ENCODE data around the gene NSMF.

NSMF gene

GRCh38 chr9:137409515-137409914 lies 49.6 kb downstream of the NSMF start:
- no peak for TF ChIP-seq EZH2phosphoT487 (IDR thresholded peaks at IDR 0.05; ENCODE audit: borderline replicate concordance)
- no peak for TF ChIP-seq CTCF (conservative IDR thresholded peaks at IDR 0.05; ENCODE audit: low read length)
- no peaks in the 10 kb centered on the region for H3K36me3 ChIP-seq (ENCODE audit: insufficient read depth, low read length)
- H4K20me1 ChIP-seq (ENCODE audit: insufficient read depth, low read length, poor library complexity, severe bottlenecking), result no peaks in the 10 kb centered on the region
- no peak overlapping the region for H3K4me2 ChIP-seq (ENCODE audit: low read depth, low read length, poor library complexity, severe bottlenecking)
- H3F3A ChIP-seq (ENCODE audit: low read depth), result no peaks in the 10 kb centered on the region
- H3K9me2 ChIP-seq (replicated peaks; ENCODE audit: low read depth, low read length), result no peaks in the 10 kb centered on the region
- no peaks in the 10 kb centered on the region for H3K27me3 ChIP-seq (ENCODE audit: insufficient read depth, low read length, poor library complexity, severe bottlenecking)
- H3K9me3 ChIP-seq (ENCODE audit: insufficient read depth, low read depth, low read length), result no peaks in the 10 kb centered on the region
- H3K4me3 ChIP-seq (ENCODE audit: low read length, poor library complexity, severe bottlenecking), result no peak overlapping the region
- no peak overlapping the region for H3K9ac ChIP-seq (ENCODE audit: low read depth, low read length, poor library complexity, severe bottlenecking)
- no peaks in the 10 kb centered on the region for H3K79me2 ChIP-seq (ENCODE audit: insufficient read depth, low read length)
- H2AFZ ChIP-seq (ENCODE audit: low read length), result no peak overlapping the region
- H3K4me1 ChIP-seq (ENCODE audit: insufficient read depth, low read length, poor library complexity, severe bottlenecking), result no peaks in the 10 kb centered on the region

GRCh38 chr9:137408651-137409405 lies 50.3 kb downstream of the NSMF start:
- Histone ChIP-seq H3K4me3 (ENCODE audit: low read length, poor library complexity, severe bottlenecking) (no peak overlapping the region), H3K4me1 (ENCODE audit: insufficient read depth, low read length, poor library complexity, severe bottlenecking) (no peaks in the 10 kb centered on the region), H3K79me2 (ENCODE audit: insufficient read depth, low read length) (no peaks in the 10 kb centered on the region), H3K9me2 (replicated peaks; ENCODE audit: low read depth, low read length) (no peaks in the 10 kb centered on the region), H4K20me1 (ENCODE audit: insufficient read depth, low read length, poor library complexity, severe bottlenecking) (no peaks in the 10 kb centered on the region), H3K9me3 (ENCODE audit: insufficient read depth, low read depth, low read length) (no peaks in the 10 kb centered on the region; the same call in 1 of the 2 replicates), H3K36me3 (ENCODE audit: insufficient read depth, low read length) (no peaks in the 10 kb centered on the region), H3F3A (ENCODE audit: low read depth) (no peaks in the 10 kb centered on the region), H3K27me3 (ENCODE audit: insufficient read depth, low read length, poor library complexity, severe bottlenecking) (no peaks in the 10 kb centered on the region), H2AFZ (ENCODE audit: low read length) (no peak overlapping the region), H3K4me2 (ENCODE audit: low read depth, low read length, poor library complexity, severe bottlenecking) (no peak overlapping the region), H3K9ac (ENCODE audit: low read depth, low read length, poor library complexity, severe bottlenecking) (no peak overlapping the region)
- TF ChIP-seq CTCF (conservative IDR thresholded peaks at IDR 0.05; ENCODE audit: low read length) (no peak), EZH2phosphoT487 (IDR thresholded peaks at IDR 0.05; ENCODE audit: borderline replicate concordance) (no peak)

- Histone ChIP-seq H3K27me3 (ENCODE audit: insufficient read depth, low read length, poor library complexity, severe bottlenecking) (no peaks in the 10 kb centered on the region), H3K4me3 (ENCODE audit: low read length, poor library complexity, severe bottlenecking) (no peak overlapping the region), H3K9me3 (ENCODE audit: insufficient read depth, low read depth, low read length) (no peaks in the 10 kb centered on the region; the same call in 1 of the 2 replicates), H2AFZ (ENCODE audit: low read length) (no peak overlapping the region), H3K4me2 (ENCODE audit: low read depth, low read length, poor library complexity, severe bottlenecking) (no peak overlapping the region), H3K79me2 (ENCODE audit: insufficient read depth, low read length) (no peaks in the 10 kb centered on the region), H4K20me1 (ENCODE audit: insufficient read depth, low read length, poor library complexity, severe bottlenecking) (no peaks in the 10 kb centered on the region), H3K9ac (ENCODE audit: low read depth, low read length, poor library complexity, severe bottlenecking) (no peak overlapping the region), H3K36me3 (ENCODE audit: insufficient read depth, low read length) (no peaks in the 10 kb centered on the region), H3K4me1 (ENCODE audit: insufficient read depth, low read length, poor library complexity, severe bottlenecking) (no peaks in the 10 kb centered on the region), H3F3A (ENCODE audit: low read depth) (no peaks in the 10 kb centered on the region), H3K9me2 (replicated peaks; ENCODE audit: low read depth, low read length) (no peaks in the 10 kb centered on the region)
- TF ChIP-seq CTCF (conservative IDR thresholded peaks at IDR 0.05; ENCODE audit: low read length), result no peak
- no peak for TF ChIP-seq EZH2phosphoT487 (IDR thresholded peaks at IDR 0.05; ENCODE audit: borderline replicate concordance)
These were observed 51.4 kb downstream of the NSMF start for GRCh38 chr9:137407590-137408300.
